Globus pallidus (tissue), 1 donor: ENCODE results near the gene VTI1A.
"Not testable (repeated sequence)": the region's sequence is repeated elsewhere in the genome, so short reads cannot be mapped to it uniquely, and the experiment has no call there.

ENCODE experiments used
- DNase-seq: peaks from one replicate; pipeline ENCODE4 v3.0.0-alpha.2; 2015; ENCODE audit warnings: low spot score

Gene VTI1A

GRCh38 chr10:112446855-112447619 lies at the start of gene VTI1A, which contains the start of gene ZDHHC6:
TSS of gene VTI1A (plus strand) at chr10:112447215. CDS start at chr10:112447374, 159 bp downstream.
TSS of gene ZDHHC6 (minus strand) at chr10:112446914. CDS start at chr10:112445436, 1,478 bp downstream.
- peak; percentile 81 for DNase-seq

GRCh38 chr10:112397592-112397991 lies 49.4 kb upstream of the VTI1A start:
- no peak for DNase-seq

- no peak for DNase-seq
These were observed 44.1 kb upstream of the VTI1A start for GRCh38 chr10:112402917-112403316.

- DNase-seq: no peak
These were observed 42.4 kb upstream of the VTI1A start for GRCh38 chr10:112404617-112405016.

GRCh38 chr10:112406806-112407205 lies 40.2 kb upstream of the VTI1A start:
- DNase-seq: not testable (repeated sequence)

- DNase-seq: no peak
These were observed 39.3 kb upstream of the VTI1A start for GRCh38 chr10:112407696-112408095.

GRCh38 chr10:112409299-112409698 lies 37.7 kb upstream of the VTI1A start:
- no peak for DNase-seq

- DNase-seq: no peak
These were observed 37.3 kb upstream of the VTI1A start for GRCh38 chr10:112409755-112410154.

- no peak for DNase-seq
These were observed 34.3 kb upstream of the VTI1A start for GRCh38 chr10:112412696-112413095.

GRCh38 chr10:112421731-112422130 lies 25.3 kb upstream of the VTI1A start:
- DNase-seq: no peak

GRCh38 chr10:112424651-112425050 lies 22.4 kb upstream of the VTI1A start:
- no peak for DNase-seq

- DNase-seq: no peak
These were observed 20.9 kb upstream of the VTI1A start for GRCh38 chr10:112426111-112426510.

- no peak for DNase-seq
These were observed 17.9 kb upstream of the VTI1A start for GRCh38 chr10:112429147-112429546.

GRCh38 chr10:112429654-112430230 lies 17.3 kb upstream of the VTI1A start:
- DNase-seq: no peak

- no peak for DNase-seq
These were observed 13.9 kb upstream of the VTI1A start for GRCh38 chr10:112433136-112433535.

- DNase-seq: no peak
These were observed 11.9 kb upstream of the VTI1A start for GRCh38 chr10:112434988-112435619.

GRCh38 chr10:112438356-112438755 lies 8.7 kb upstream of the VTI1A start:
- no peak for DNase-seq

GRCh38 chr10:112441520-112441919 lies 5.5 kb upstream of the VTI1A start:
- DNase-seq: no peak

- no peak for DNase-seq
These were observed 5.0 kb upstream of the VTI1A start for GRCh38 chr10:112442063-112442462.

- DNase-seq: no peak
These were observed 760 bp upstream of the VTI1A start for GRCh38 chr10:112446055-112446854.

GRCh38 chr10:112447620-112447928 lies 559 bp downstream of the VTI1A start:
- no peak for DNase-seq

- DNase-seq: no peak
These were observed 1.9 kb downstream of the VTI1A start for GRCh38 chr10:112448888-112449287.
